Activated CD8-positive, alpha-beta T cell treated with anti-CD3 and anti-CD28 coated beads, Interleukin-2, amount 10 ng/mL, durations not matched to agents 7 days and 5 days (primary cell): Measurements from ENCODE around the gene GAS2L2. TPM values are rescaled to one million over a fixed set of nuclear protein-coding genes. Genes with fewer than 3 reads are reported as not detected.

Experiments used
- ATAC-seq: fragments of 150-1000 bp; cut with Tn5 transposase; one replicate; pipeline ENCODE4 v1.10.0; 2021; ENCODE audit warnings: moderate library complexity
- CTCF ChIA-PET: fragments of 350-600 bp; sonication (Branson Sonifier 250); formaldehyde crosslinking; loops from one replicate; lab custom pipeline; 2021; ENCODE audit warnings: antibody characterized with exemption; lab: Charles Lee
- POLR2A ChIA-PET: fragments of 350-600 bp; sonication (Branson Sonifier 250); formaldehyde crosslinking; loops from one replicate; lab custom pipeline; 2021; ENCODE audit warnings: antibody characterized with exemption; lab: Charles Lee
- DNase-seq: peaks from one replicate; pipeline ENCODE4 v3.0.0-alpha.2; 2020
- H3K27ac Mint-ChIP-seq: one replicate; pipeline ENCODE4 v1.8.0; 2021; ENCODE audit warnings: mild to moderate bottlenecking, mixed read lengths
- H3K27me3 Mint-ChIP-seq: one replicate; pipeline ENCODE4 v1.8.0; 2021; ENCODE audit warnings: low read depth, mixed read lengths
- H3K36me3 Mint-ChIP-seq: one replicate; pipeline ENCODE4 v1.8.0; 2021; ENCODE audit warnings: low read depth, mixed read lengths
- H3K4me1 Mint-ChIP-seq: one replicate; pipeline ENCODE4 v1.8.0; 2021; ENCODE audit warnings: low read depth, mixed read lengths
- H3K4me3 Mint-ChIP-seq: one replicate; pipeline ENCODE4 v1.8.0; 2021; ENCODE audit warnings: mild to moderate bottlenecking, mixed read lengths
- H3K9me3 Mint-ChIP-seq: one replicate; pipeline ENCODE4 v1.8.0; 2022; ENCODE audit warnings: mixed read lengths; ENCODE audit not compliant: insufficient read depth
- total RNA-seq, 2 experiments: library from RNA; stranded (reverse); gene quantifications; one replicate each; pipeline ENCODE4 v1.2.3, GENCODE V29; 2021

The GAS2L2 gene
- total RNA-seq = not detected

DNA sequence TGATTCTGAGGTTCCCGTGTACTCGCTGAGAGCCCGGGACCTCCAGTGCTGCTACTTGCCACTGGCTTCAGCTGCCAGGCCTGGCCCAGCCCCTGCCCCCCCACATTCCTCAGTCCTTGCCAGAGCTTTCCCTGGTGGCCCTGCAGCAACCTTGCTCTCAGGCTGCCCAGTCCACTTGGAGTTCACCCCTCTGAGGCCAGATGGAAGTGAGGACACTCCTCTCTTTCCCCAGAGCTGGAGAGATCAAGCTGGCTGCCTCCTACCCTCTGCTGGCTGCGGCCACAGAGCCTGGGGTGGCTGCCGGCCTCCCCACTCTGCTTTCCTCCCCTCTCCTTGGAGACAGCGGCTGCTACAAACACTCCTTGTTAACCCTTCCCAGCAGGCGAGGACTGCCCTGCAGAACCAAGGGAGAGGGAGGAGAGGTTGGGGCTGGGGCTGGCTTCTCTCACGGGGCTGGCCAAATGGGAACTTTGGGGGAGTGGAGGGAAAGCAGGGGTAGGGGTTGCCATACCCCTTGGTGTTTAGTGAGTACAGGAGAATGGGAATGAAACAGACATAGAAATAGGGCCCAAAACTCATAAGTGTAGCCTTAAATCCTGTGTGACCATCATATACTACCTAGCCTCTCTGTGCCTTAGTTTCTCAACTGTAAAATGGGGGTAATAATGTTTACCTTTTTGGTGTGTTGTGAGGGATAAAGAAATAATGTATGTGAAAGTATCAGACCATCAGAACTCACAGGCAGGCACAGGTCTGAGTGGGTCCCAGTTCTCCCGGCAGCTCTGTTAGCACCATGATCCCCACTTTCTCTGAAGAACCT, at the start of gene GAS2L2:
Gene GAS2L2 (minus strand): TSS at position 295 of the 820 bp plus-strand sequence. CDS start 389 bp downstream, outside the sequence.
- CTCF ChIA-PET = interaction anchor here (1.7 kb wide), 1 partner anchor 11 kb away, joined by 7 read pairs; no protein-coding TSS in a partner anchor
- Mint-ChIP-seq H3K9me3 (no peaks in the 10 kb centered on the region), H3K4me3 (no peak within 1 kb of the TSS), H3K27me3 (peaks cover 29% of the 10 kb centered on the region), H3K4me1 (peaks cover 9% of the 10 kb centered on the region), H3K27ac (no peak within 1 kb of the TSS), H3K36me3 (no peaks in the 10 kb centered on the region)
- POLR2A ChIA-PET = no interaction called here
- ATAC-seq = no peak
- DNase-seq = no peak

- DNase-seq (peak; percentile 44), ATAC-seq (peak; percentile 26)
- ChIA-PET CTCF (interaction anchor here (4.8 kb wide), 1 partner anchor 37 kb away, joined by 58 read pairs; no protein-coding TSS in a partner anchor), POLR2A (no interaction called here)
- H3K4me1 Mint-ChIP-seq = peaks cover 33% of the 10 kb centered on the region
- no peaks in the 10 kb centered on the region for H3K9me3 Mint-ChIP-seq
- peak overlapping the region; percentile 63 for H3K27ac Mint-ChIP-seq
- no peaks in the 10 kb centered on the region for H3K36me3 Mint-ChIP-seq
- H3K4me3 Mint-ChIP-seq = no peak overlapping the region
- H3K27me3 Mint-ChIP-seq = peaks cover 19% of the 10 kb centered on the region
These were observed 48.7 kb upstream of the GAS2L2 start for GRCh38 chr17:35801583-35802224.

DNA sequence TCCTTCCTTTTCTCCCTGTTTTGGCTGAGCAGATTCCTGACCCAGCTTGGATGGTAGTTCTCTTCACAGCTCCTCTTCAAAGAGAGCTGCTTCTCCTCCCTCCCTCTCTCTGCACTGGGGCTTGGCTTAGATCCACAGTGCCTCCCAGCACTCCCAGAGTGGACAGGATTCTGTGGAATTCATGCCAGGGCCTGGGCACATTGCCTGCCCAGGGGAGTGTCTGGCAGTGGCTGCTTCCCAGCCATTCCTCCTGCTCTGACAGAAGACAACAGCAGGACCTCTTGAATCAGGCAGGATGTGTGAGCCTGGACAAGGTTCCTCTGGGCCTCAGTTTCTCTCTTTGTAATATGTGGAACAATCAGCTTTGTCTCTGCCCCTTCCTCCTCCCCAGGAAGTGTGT, 46.9 kb upstream of the GAS2L2 start:
- CTCF ChIA-PET = interaction anchor here (1.4 to 4.8 kb wide), 3 partner anchors 9 to 36 kb away, joined by 5 to 58 read pairs (median 8); partner anchors contain the start of gene TAF15
- no peak overlapping the region for H3K4me3 Mint-ChIP-seq
- POLR2A ChIA-PET = interaction anchor here (0.9 kb wide), 1 partner anchor 10 kb away, joined by 6 read pairs; the partner anchor contains the start of gene TAF15
- DNase-seq (no peak), ATAC-seq (no peak)
- H3K4me1 Mint-ChIP-seq = peaks cover 35% of the 10 kb centered on the region
- H3K27me3 Mint-ChIP-seq = peaks cover 30% of the 10 kb centered on the region
- no peaks in the 10 kb centered on the region for H3K36me3 Mint-ChIP-seq
- H3K27ac Mint-ChIP-seq = no peak overlapping the region
- H3K9me3 Mint-ChIP-seq = no peaks in the 10 kb centered on the region

- Mint-ChIP-seq H3K27me3 (peaks cover 45% of the 10 kb centered on the region), H3K9me3 (no peaks in the 10 kb centered on the region), H3K36me3 (no peaks in the 10 kb centered on the region), H3K27ac (no peak overlapping the region), H3K4me1 (peaks cover 34% of the 10 kb centered on the region), H3K4me3 (no peak overlapping the region)
- POLR2A ChIA-PET = no interaction called here
- ATAC-seq (no peak), DNase-seq (no peak)
- CTCF ChIA-PET = interaction anchor here (4.8 kb wide), 1 partner anchor 34 kb away, joined by 58 read pairs; no protein-coding TSS in a partner anchor
These were observed 44.9 kb upstream of the GAS2L2 start for GRCh38 chr17:35797918-35798317.

- no peak for DNase-seq
- H3K27me3 Mint-ChIP-seq = peaks cover 49% of the 10 kb centered on the region
- H3K9me3 Mint-ChIP-seq = no peaks in the 10 kb centered on the region
- H3K36me3 Mint-ChIP-seq = no peaks in the 10 kb centered on the region
- H3K27ac Mint-ChIP-seq = no peak overlapping the region
- ChIA-PET POLR2A (interaction anchor here (1.2 kb wide), 1 partner anchor 11 kb away, joined by 8 read pairs; the partner anchor contains the start of gene TAF15), CTCF (interaction anchor here (1.0 to 5.7 kb wide), 4 partner anchors 8 to 33 kb away, joined by 3 to 64 read pairs (median 18); partner anchors contain the start of gene TAF15)
- no peak overlapping the region for H3K4me3 Mint-ChIP-seq
- peaks cover 34% of the 10 kb centered on the region for H3K4me1 Mint-ChIP-seq
- no peak for ATAC-seq
These were observed 44.3 kb upstream of the GAS2L2 start for GRCh38 chr17:35797370-35797769.

DNA sequence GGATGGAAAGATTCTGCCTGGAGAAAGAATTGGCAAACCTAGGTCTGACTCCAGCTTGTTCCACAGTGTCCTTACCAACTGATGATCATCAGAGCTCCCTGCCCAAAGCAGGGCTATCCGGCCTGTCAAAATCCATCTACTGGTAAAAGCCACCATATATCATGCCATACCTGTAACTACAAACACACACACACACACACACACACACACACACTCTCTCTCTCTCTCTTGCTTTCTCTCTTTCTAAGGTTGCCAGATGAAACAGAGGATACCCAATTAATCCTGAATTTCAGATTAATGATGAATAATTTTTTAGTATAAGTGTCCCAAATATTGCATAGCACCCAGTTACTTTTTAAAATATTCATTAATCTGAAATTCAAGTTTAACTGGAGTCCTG, 43.9 kb upstream of the GAS2L2 start:
- CTCF ChIA-PET = interaction anchor here (1.0 to 5.7 kb wide), 6 partner anchors 8 to 33 kb away, joined by 3 to 64 read pairs (median 7); partner anchors contain the start of gene TAF15
- H3K27me3 Mint-ChIP-seq = peaks cover 53% of the 10 kb centered on the region
- H3K27ac Mint-ChIP-seq = no peak overlapping the region
- no peak overlapping the region for H3K4me3 Mint-ChIP-seq
- POLR2A ChIA-PET = interaction anchor here (0.6 to 1.2 kb wide), 3 partner anchors 8 to 27 kb away, joined by 3 to 8 read pairs (median 4); partner anchors contain the start of gene TAF15
- H3K36me3 Mint-ChIP-seq = no peaks in the 10 kb centered on the region
- no peaks in the 10 kb centered on the region for H3K9me3 Mint-ChIP-seq
- peaks cover 32% of the 10 kb centered on the region for H3K4me1 Mint-ChIP-seq
- DNase-seq (no peak), ATAC-seq (no peak)

- no peak overlapping the region for H3K27ac Mint-ChIP-seq
These were observed 42.8 kb upstream of the GAS2L2 start for GRCh38 chr17:35795871-35796265.

DNA sequence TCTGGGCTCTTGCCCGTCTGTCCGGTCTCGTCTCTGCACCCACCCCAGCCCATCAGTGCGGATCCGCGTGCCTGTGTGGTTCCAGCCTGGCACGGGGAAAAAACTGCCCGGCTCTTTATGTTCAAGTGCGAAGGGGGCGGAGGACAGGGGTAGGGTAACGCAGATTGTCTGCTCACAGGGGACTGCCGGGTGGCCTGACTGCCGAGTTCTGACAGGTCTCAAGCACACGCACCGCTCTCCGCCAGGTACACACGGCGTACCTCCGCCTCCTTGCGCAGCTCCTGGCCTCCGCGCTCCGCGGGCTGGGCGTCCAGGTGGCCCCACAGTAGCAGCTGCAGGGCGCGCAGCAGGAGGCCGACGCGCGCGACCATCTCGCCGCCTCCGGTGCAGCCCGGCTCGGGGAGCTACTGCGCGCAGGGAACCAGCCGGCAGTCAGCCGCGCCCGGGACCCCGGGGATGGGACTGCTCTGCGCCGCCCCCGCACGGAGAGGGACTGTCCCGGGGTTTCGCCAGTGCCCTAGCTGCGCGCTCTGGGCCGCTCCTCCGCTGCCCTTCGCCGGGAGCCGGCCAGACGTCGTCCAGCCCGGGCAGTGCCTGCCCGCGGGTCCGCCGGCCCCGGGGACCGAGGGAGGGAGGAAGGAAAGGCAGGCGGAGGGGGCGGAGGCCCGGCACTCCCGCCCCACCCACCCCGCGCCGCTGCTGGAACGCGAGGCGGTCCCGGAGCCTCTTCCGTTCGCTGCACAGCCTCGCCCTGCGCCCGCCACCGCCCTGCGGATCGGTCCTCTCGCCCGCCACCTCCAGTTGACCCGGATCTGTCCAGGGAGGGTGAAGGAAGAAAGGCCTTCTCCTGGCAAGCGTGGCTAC, 42.2 kb upstream of the GAS2L2 start, which contains the start of gene MMP28:
Gene MMP28 (minus strand): TSS at position 635 of the 864 bp plus-strand sequence. CDS start 264 bp downstream, at position 371.
- H3K4me3 Mint-ChIP-seq = peak within 1 kb of the TSS; percentile 75
- ATAC-seq (peak; percentile 88), DNase-seq (peak; percentile 53)
- no peak within 1 kb of the TSS for H3K27ac Mint-ChIP-seq
- peaks cover 53% of the 10 kb centered on the region for H3K27me3 Mint-ChIP-seq
- H3K36me3 Mint-ChIP-seq = no peaks in the 10 kb centered on the region
- peaks cover 15% of the 10 kb centered on the region for H3K4me1 Mint-ChIP-seq
- POLR2A ChIA-PET = interaction anchor here (0.7 to 1.0 kb wide), 2 partner anchors 14 to 26 kb away, joined by 3 to 5 read pairs; partner anchors contain the start of gene TAF15
- CTCF ChIA-PET = interaction anchor here (1.2 to 5.7 kb wide), 8 partner anchors 10 to 182 kb away, joined by 4 to 64 read pairs (median 7); partner anchors contain the start of gene TAF15
- no peaks in the 10 kb centered on the region for H3K9me3 Mint-ChIP-seq

More at GRCh38 chr17:35795871-35796265, 42.8 kb upstream of the GAS2L2 start:
- no peaks in the 10 kb centered on the region for H3K9me3 Mint-ChIP-seq
- peaks cover 53% of the 10 kb centered on the region for H3K27me3 Mint-ChIP-seq
- H3K36me3 Mint-ChIP-seq = no peaks in the 10 kb centered on the region
- peaks cover 21% of the 10 kb centered on the region for H3K4me1 Mint-ChIP-seq
- CTCF ChIA-PET = interaction anchor here (1.2 to 5.7 kb wide), 6 partner anchors 9 to 183 kb away, joined by 4 to 64 read pairs (median 7); partner anchors contain the start of gene TAF15
- ATAC-seq = no peak
- POLR2A ChIA-PET = interaction anchor here (1.0 kb wide), 1 partner anchor 13 kb away, joined by 5 read pairs; the partner anchor contains the start of gene TAF15
- no peak for DNase-seq
- H3K4me3 Mint-ChIP-seq = peak overlapping the region; percentile 75

- POLR2A ChIA-PET = interaction anchor here (1.5 kb wide), 1 partner anchor 15 kb away, joined by 5 read pairs; no protein-coding TSS in a partner anchor
- Mint-ChIP-seq H3K9me3 (no peaks in the 10 kb centered on the region), H3K4me3 (no peak overlapping the region)
These were observed 40.2 kb upstream of the GAS2L2 start for GRCh38 chr17:35793257-35793656.

DNA sequence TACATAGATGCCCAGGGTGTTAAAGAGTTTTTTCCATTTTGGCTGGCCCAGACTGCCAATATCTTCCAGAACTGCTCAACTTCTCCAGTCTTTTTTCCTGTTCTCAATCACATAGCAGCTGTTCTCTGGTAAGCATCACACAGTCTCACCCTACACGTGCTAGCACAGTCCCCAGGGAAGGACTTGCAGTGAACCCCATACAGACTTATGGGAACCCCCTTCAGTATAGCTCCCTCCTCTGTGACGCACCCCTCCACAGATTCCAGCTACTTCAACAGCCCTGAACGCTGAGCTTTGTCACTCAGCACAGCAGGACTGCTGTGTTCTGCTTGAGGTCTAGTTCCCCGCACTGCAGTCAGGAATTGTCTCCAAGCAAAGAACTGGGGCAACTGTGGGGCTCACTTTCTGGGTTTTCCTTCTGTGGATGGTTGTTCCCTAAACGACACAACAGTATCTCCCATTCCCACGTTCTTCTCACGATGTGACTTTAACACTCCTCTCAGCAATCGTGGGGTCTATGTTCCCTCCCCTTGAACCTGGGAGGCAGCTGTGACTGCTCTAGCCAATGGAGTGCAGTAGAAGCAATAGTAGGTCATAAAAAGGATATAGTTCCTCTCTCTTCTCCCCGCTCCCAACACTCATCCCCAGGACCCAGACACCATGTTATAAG, 38.8 kb upstream of the GAS2L2 start:
- Mint-ChIP-seq H3K27ac (no peak overlapping the region), H3K36me3 (no peaks in the 10 kb centered on the region), H3K9me3 (no peaks in the 10 kb centered on the region), H3K27me3 (peaks cover 44% of the 10 kb centered on the region), H3K4me3 (no peak overlapping the region), H3K4me1 (peaks cover 22% of the 10 kb centered on the region)
- ChIA-PET POLR2A (no interaction called here), CTCF (interaction anchor here (1.4 to 5.7 kb wide), 4 partner anchors 9 to 28 kb away, joined by 4 to 64 read pairs (median 10); partner anchors contain the start of gene TAF15)
- no peak for ATAC-seq
- DNase-seq = no peak

More at GRCh38 chr17:35793257-35793656, 40.2 kb upstream of the GAS2L2 start:
- peaks cover 54% of the 10 kb centered on the region for H3K27me3 Mint-ChIP-seq
- H3K4me1 Mint-ChIP-seq = peaks cover 22% of the 10 kb centered on the region
- DNase-seq (no peak), ATAC-seq (no peak)
- H3K36me3 Mint-ChIP-seq = no peaks in the 10 kb centered on the region
- no peak overlapping the region for H3K27ac Mint-ChIP-seq
- CTCF ChIA-PET = interaction anchor here (1.4 to 5.7 kb wide), 4 partner anchors 11 to 29 kb away, joined by 4 to 64 read pairs (median 20); partner anchors contain the start of gene TAF15
